Vagina (tissue), 2 donors: ENCODE measurements around the gene ACAN. TPM values are rescaled to one million over a fixed set of nuclear protein-coding genes. Genes with fewer than 3 reads are reported as not detected.

ENCODE experiments used
- DNase-seq, 2 donors: peaks; one replicate each; pipeline ENCODE4 v3.0.0-alpha.2; 2017; ENCODE audit errors: extremely low spot score in 2 of 2
- H3K27ac ChIP-seq: fragments of 200-600 bp; sonication (generic); one replicate; pipeline ENCODE4 v1.5.1; 2019
- H3K27me3 ChIP-seq: fragments of 200-600 bp; sonication (generic); one replicate; pipeline ENCODE4 v1.5.1; 2019
- H3K36me3 ChIP-seq, 2 donors: fragments of 200-600 bp; sonication (generic); one replicate each; pipeline ENCODE4 v1.5.1; 2017 to 2019
- H3K4me1 ChIP-seq: fragments of 200-600 bp; sonication (generic); one replicate; pipeline ENCODE4 v1.5.1; 2019
- H3K4me3 ChIP-seq, 2 donors: fragments of 200-600 bp; sonication (generic); 1 replicate in 1 of 2; 2 replicates in 1 of 2; pipeline ENCODE4 v1.5.1; 2016 to 2019
- H3K9me3 ChIP-seq: fragments of 200-600 bp; sonication (generic); one replicate; pipeline ENCODE4 v1.5.1; 2019
- CTCF ChIP-seq, 3 experiments: fragments of 450-650 bp in 2 of 3; fragments of 200-600 bp in 1 of 3; sonication (generic) in 1 of 3; IDR thresholded peaks; one replicate each; pipeline ENCODE4 v1.5.1; 2017 to 2019; ENCODE audit warnings: antibody characterized with exemption in 3 of 3, mild to moderate bottlenecking in 2 of 3, moderate library complexity in 2 of 3
- POLR2A ChIP-seq, 2 donors: fragments of 450-650 bp; IDR thresholded peaks; one replicate each; pipeline ENCODE4 v1.6.1; 2017; ENCODE audit warnings: antibody characterized with exemption in 2 of 2, mild to moderate bottlenecking in 2 of 2, moderate library complexity in 2 of 2
- POLR2AphosphoS5 ChIP-seq, 2 donors: sonication (generic); formaldehyde crosslinking; IDR thresholded peaks; one replicate each; pipeline ENCODE4 v1.9.0; 2017; ENCODE audit warnings: antibody characterized with exemption in 2 of 2, mild to moderate bottlenecking in 2 of 2, low read depth in 1 of 2; ENCODE audit not compliant: insufficient read depth in 1 of 2
- intact Hi-C: fragments of 100-400 bp; cut with DNase I; formaldehyde crosslinking; loops from one replicate; pipeline ENCODE4 v1.15.1; 2023
- total RNA-seq: library from RNA; depleted of rRNA; stranded (reverse); fragments of >200 nt; gene quantifications from one replicate; pipeline ENCODE4 v1.2.3, GENCODE V29; 2016

The ACAN gene
- total RNA-seq, 1 donor from 2014 or later: 2.0 TPM

DNA sequence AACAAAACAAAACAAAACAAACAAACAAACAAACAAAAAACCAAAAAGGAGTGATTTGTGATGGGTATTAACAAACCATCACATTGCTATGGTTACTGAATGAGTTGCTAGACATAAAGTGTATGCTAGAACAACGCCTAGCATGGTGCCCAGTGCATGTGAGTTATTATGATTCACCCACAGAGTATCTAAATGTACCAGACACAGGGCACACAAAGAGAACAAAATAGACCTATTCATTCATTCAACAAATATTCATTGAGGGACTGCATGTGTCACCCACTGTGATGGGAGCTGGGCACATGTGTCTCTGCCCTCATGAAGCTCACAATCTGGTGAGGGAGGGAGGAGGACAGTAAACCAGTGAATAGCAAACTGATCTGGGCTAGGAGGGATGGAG lies 11.6 kb upstream of the ACAN start:
- intact Hi-C loops: no loop called here
- TF ChIP-seq POLR2AphosphoS5 (IDR thresholded peaks at IDR 0.05; ENCODE audit: insufficient read depth in 1 of 2, low read depth in 1 of 2): no peak
- TF ChIP-seq POLR2A (IDR thresholded peaks at IDR 0.05): no peak
- TF ChIP-seq CTCF (IDR thresholded peaks at IDR 0.05): no peak

DNA sequence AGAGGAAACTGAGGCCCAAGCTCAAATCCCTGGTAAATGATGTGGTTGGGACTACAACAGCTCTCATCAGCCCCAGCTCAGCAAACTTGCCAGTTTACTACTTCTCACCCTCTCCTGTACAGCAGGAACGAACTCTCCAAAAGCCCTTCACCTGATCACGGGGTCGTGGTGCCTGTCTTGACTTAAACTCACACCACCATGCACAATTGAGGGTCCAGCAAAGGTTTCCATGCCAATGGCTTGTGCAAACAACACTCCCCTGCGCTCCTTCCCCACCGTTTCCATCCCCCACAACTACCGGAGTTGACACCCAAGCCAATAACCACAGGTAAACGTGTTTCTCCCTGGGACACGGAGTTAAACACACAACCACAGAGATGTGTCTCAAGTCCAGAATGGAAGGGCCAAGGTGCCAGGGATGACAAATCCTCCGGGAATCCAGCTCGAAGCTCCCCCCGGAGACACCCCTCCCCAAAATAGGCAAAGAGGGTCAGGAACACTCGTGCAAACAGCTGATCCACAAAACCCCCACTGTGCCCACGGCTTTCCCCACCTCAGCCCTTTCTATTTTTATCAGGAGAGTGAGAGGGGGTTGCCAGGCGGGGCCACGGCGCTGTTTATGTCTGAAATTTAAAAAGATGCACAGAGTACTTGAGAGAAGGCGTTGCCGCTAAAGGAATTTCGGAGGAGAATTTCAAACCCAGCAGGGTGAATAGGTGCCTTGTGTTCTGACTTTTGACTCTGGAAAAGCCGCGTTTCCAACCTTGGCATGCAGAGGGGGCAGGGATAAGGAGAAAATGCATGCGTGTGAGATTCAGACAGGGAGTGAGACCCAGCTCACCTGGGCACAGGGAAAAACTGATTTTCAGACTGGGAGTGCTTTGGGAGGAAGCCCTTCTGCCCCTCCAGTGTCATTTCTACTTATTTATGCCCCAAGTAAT lies 10.6 kb upstream of the ACAN start:
- no peak overlapping the region for H3K27ac ChIP-seq
- intact Hi-C loops: no loop called here
- no peaks in the 10 kb centered on the region for H3K4me1 ChIP-seq
- peak in 1 of 2 donors; percentile 71 for DNase-seq
- H3K36me3 ChIP-seq: no peaks in the 10 kb centered on the region
- H3K27me3 ChIP-seq: no peaks in the 10 kb centered on the region
- no peak for TF ChIP-seq POLR2AphosphoS5 (IDR thresholded peaks at IDR 0.05; ENCODE audit: insufficient read depth in 1 of 2, low read depth in 1 of 2)
- TF ChIP-seq CTCF (IDR thresholded peaks at IDR 0.05): no peak
- no peak for TF ChIP-seq POLR2A (IDR thresholded peaks at IDR 0.05)
- H3K4me3 ChIP-seq: no peak overlapping the region
- no peaks in the 10 kb centered on the region for H3K9me3 ChIP-seq

More for the DNA sequence above, 11.6 kb upstream of the ACAN start:
- Histone ChIP-seq H3K27me3 (no peaks in the 10 kb centered on the region), H3K4me1 (no peaks in the 10 kb centered on the region), H3K9me3 (no peaks in the 10 kb centered on the region), H3K27ac (no peak overlapping the region), H3K36me3 (no peaks in the 10 kb centered on the region), H3K4me3 (no peak overlapping the region)
- no peak for DNase-seq

DNA sequence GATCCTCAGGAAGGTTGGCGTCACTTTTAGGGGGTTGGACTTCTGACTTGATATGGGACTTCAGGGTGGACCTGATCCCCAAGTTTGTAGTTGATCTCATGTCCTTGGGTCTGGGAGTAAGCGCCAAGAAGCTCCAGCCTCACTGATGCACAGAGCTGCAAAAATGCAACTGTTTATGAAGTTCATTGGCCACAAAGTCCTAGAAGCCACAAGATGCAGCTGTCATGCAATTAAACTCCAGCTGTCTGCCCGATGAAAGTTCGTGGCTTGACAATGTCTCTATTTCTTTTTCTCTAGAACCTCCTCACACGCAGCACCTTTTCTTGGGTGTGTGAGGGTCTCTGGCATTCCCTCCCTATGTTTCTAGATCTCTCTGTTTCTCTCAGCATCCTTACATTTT lies 9.2 kb upstream of the ACAN start:
- intact Hi-C loops: no loop called here
- no peaks in the 10 kb centered on the region for H3K9me3 ChIP-seq
- no peak overlapping the region for H3K27ac ChIP-seq
- H3K36me3 ChIP-seq: no peaks in the 10 kb centered on the region
- TF ChIP-seq POLR2AphosphoS5 (IDR thresholded peaks at IDR 0.05; ENCODE audit: insufficient read depth in 1 of 2, low read depth in 1 of 2): no peak
- TF ChIP-seq POLR2A (IDR thresholded peaks at IDR 0.05): no peak
- no peak for TF ChIP-seq CTCF (IDR thresholded peaks at IDR 0.05)
- no peaks in the 10 kb centered on the region for H3K27me3 ChIP-seq
- H3K4me3 ChIP-seq: no peak overlapping the region
- no peaks in the 10 kb centered on the region for H3K4me1 ChIP-seq
- peak in 1 of 2 donors; percentile 37 for DNase-seq

DNA sequence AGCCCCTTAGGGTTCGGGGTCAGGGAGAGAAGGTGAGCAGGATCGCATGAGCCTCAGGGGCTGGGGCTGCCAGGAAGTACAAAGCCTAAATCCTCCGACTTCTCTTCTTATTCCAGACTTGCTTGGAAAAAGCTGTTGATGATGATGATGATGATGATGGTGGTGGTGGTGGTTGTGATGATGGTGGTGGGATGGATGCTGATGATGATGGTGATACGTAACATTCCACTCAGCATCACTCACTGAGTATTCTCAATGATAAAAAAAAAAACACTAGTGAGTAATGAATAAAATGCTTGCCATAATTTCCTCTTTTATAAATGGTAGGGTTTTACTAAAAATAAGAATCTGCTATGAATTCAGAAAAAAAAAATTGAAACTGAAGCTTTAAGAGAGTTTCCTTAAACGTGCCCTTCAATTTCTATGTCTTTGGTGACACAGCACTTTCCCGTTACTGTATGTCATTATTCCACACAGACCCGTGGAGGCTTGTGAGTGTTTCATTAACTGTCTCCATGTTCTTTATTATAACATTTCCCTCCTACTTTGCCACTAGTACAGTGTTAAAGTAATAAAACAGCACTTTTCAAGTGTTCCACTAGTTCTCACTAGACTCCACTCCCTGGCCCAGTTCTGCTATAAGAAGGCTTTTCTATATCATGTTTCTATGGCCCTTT lies 5.4 kb upstream of the ACAN start:
- Histone ChIP-seq H3K4me3 (no peak overlapping the region), H3K4me1 (peaks cover 1% of the 10 kb centered on the region), H3K27ac (no peak overlapping the region), H3K27me3 (no peaks in the 10 kb centered on the region), H3K9me3 (no peaks in the 10 kb centered on the region), H3K36me3 (no peaks in the 10 kb centered on the region)
- no peak for TF ChIP-seq CTCF (IDR thresholded peaks at IDR 0.05)
- TF ChIP-seq POLR2A (IDR thresholded peaks at IDR 0.05): no peak
- TF ChIP-seq POLR2AphosphoS5 (IDR thresholded peaks at IDR 0.05; ENCODE audit: insufficient read depth in 1 of 2, low read depth in 1 of 2): no peak
- intact Hi-C loops: no loop called here
- DNase-seq: no peak
